ENCODE data around the gene RXFP1.

Gene RXFP1

DNA sequence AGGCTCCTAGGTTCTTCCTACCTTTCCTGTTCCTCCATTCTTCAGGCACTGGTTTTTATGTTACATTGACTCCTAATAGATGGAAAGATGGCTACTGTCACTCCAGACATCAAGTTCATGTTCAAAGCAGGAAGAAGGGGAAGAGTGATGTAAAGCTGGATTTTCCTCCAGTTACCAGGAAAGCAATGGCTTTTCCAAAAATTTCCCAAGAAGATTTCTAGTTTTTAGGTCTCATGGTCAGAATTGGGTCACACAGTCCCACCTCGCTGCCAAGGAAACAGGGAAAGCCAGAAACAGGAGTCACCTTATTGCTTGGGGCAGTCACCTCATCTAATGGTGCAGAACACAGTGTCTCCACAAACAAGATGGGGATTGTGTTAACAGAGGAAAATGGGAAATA lies 21.5 kb downstream of the RXFP1 start:
- Histone ChIP-seq H3K9me3 (ENCODE audit: control insufficient read depth, low read length) (no peaks in the 10 kb centered on the region), H3K4me1 (ENCODE audit: control insufficient read depth, insufficient read depth, low read length, poor library complexity, severe bottlenecking) (no peaks in the 10 kb centered on the region), H3K27ac (ENCODE audit: low read depth, low read length, severe bottlenecking) (no peak overlapping the region), H3K4me3 (ENCODE audit: extremely low read depth, insufficient read depth, low read length, poor library complexity, severe bottlenecking) (no peak overlapping the region), H3K36me3 (ENCODE audit: control insufficient read depth, insufficient read depth, low read length) (no peaks in the 10 kb centered on the region)
- 83% methylated on average over 1 of the region's 1 CpG; no CpG with 5 or more reads in 1 of the 2 experiments for WGBS, 2 experiments (ENCODE audit: insufficient coverage in 2 of 2)

DNA sequence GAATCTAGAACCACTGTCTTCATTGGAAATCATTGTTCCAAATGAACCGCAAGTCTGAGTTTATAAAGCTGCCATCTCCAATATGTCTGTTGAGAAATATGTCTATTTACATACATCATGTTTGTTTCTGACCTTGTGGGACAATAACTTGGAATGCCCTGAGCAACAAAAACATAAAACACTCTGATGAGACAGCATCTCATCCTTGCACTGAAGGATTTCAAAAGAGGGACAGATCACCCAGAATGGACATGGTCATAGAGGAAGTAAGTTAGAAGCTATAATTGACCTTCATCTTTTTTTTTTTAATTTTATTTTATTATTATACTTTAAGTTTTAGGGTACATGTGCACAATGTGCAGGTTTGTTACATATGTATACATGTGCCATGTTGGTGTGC lies 22.5 kb downstream of the RXFP1 start:
- H3K27ac ChIP-seq (ENCODE audit: low read depth, low read length, severe bottlenecking) = no peak overlapping the region
- no peaks in the 10 kb centered on the region for H3K36me3 ChIP-seq (ENCODE audit: control insufficient read depth, insufficient read depth, low read length)
- no peaks in the 10 kb centered on the region for H3K4me1 ChIP-seq (ENCODE audit: control insufficient read depth, insufficient read depth, low read length, poor library complexity, severe bottlenecking)
- WGBS, 2 experiments (ENCODE audit: insufficient coverage in 2 of 2) = no CpG with 5 or more reads among the region's 1 CpG
- H3K9me3 ChIP-seq (ENCODE audit: control insufficient read depth, low read length) = no peaks in the 10 kb centered on the region
- no peak overlapping the region for H3K4me3 ChIP-seq (ENCODE audit: extremely low read depth, insufficient read depth, low read length, poor library complexity, severe bottlenecking)

DNA sequence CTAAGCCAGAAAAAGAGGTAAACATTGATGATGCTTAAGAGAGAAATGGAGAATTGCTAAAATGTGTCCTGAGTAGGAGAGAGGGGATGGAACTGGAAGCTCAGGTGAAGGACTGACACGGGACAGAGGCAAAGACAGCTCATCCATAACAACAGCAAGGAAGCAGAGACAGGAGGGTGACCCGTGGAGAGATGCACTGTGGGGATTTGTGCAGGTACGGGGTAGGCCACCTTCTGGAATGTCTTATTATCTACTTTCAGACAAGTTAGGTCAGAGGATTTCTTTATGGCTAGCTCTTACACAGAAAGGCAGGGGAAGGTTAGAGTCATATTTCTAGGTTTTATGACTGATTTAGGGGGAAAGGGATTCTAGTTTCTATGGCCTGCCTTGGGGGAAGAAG lies 31.7 kb downstream of the RXFP1 start:
- Histone ChIP-seq H3K9me3 (ENCODE audit: control insufficient read depth, low read length) (peaks cover 6% of the 10 kb centered on the region), H3K27ac (ENCODE audit: low read depth, low read length, severe bottlenecking) (no peak overlapping the region), H3K4me3 (ENCODE audit: extremely low read depth, insufficient read depth, low read length, poor library complexity, severe bottlenecking) (no peak overlapping the region), H3K36me3 (ENCODE audit: control insufficient read depth, insufficient read depth, low read length) (no peaks in the 10 kb centered on the region), H3K4me1 (ENCODE audit: control insufficient read depth, insufficient read depth, low read length, poor library complexity, severe bottlenecking) (no peaks in the 10 kb centered on the region)
- 67 to 100% methylated on average over 1 of the region's 3 CpGs for WGBS, 2 experiments (ENCODE audit: insufficient coverage in 2 of 2)

DNA sequence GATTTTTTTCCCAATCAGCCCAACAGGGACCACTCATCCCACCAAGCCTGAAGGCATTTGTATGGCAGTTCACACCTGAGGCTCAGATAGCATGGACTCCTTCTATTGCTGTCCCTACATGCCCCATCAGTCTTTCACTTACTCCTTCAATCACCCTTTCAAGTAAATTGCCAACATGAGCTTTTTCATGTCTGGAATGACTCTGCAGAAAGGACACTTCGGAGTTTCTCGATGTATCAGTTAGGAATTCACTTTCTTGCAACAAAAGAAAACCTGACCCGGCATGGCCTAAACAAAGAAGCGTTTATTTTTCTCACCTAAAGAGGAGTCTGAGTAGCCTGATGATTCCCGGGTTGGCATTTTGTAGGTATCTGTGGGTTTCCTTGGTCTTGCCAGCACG lies 38.6 kb downstream of the RXFP1 start:
- Histone ChIP-seq H3K4me3 (ENCODE audit: extremely low read depth, insufficient read depth, low read length, poor library complexity, severe bottlenecking) (no peak overlapping the region), H3K4me1 (ENCODE audit: control insufficient read depth, insufficient read depth, low read length, poor library complexity, severe bottlenecking) (no peaks in the 10 kb centered on the region), H3K27ac (ENCODE audit: low read depth, low read length, severe bottlenecking) (no peak overlapping the region), H3K9me3 (ENCODE audit: control insufficient read depth, low read length) (no peaks in the 10 kb centered on the region), H3K36me3 (ENCODE audit: control insufficient read depth, insufficient read depth, low read length) (no peaks in the 10 kb centered on the region)
- WGBS, 2 experiments (ENCODE audit: insufficient coverage in 2 of 2) = 86 to 95% methylated on average over 6 of the region's 6 CpGs

DNA sequence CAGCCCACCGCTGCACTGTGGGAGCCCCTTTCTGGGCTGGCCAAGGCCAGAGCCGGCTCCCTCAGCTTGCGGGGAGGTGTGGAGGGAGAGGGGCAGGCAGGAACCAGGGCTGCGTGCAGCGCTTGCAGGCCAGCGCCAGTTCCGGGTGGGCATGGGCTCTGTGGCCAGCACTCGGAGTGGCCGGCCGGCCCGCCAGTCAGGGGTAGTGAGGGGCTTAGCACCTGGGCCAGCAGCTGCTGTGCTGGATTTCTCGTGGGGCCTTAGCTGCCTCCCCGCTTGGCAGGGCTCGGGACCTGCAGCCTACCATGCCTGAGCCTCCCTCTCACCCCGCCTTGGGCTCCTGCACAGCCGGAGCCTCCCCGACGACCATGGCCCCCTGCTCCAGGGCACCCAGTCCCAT lies 45.2 kb downstream of the RXFP1 start:
- Histone ChIP-seq H3K36me3 (ENCODE audit: control insufficient read depth, insufficient read depth, low read length) (no peaks in the 10 kb centered on the region), H3K4me3 (ENCODE audit: extremely low read depth, insufficient read depth, low read length, poor library complexity, severe bottlenecking) (no peak overlapping the region), H3K9me3 (ENCODE audit: control insufficient read depth, low read length) (no peaks in the 10 kb centered on the region), H3K27ac (ENCODE audit: low read depth, low read length, severe bottlenecking) (no peak overlapping the region), H3K4me1 (ENCODE audit: control insufficient read depth, insufficient read depth, low read length, poor library complexity, severe bottlenecking) (no peaks in the 10 kb centered on the region)
- WGBS, 2 experiments (ENCODE audit: insufficient coverage in 2 of 2) = 94 to 95% methylated on average over 13 to 17 of the region's 18 CpGs

DNA sequence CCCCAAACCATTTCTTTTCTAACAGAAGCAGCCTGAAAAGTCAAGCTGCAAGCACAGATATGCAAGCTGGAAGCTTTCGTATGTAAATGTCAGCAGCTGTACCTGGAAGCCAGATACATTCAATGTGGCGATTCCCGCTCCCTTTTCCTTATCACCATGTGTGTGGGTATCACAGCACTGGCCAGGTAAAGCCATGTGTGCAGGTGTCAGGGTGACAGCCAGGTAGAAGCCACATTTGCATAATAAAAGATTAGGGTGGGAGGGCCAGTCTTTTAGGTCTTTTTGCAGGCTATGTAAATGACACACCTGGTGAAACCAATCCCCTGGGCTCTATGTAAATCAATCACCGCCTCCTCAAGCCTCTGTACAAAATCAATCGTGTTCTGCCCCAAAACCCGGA lies 50.1 kb downstream of the RXFP1 start:
- H3K36me3 ChIP-seq (ENCODE audit: control insufficient read depth, insufficient read depth, low read length) = no peaks in the 10 kb centered on the region
- H3K4me1 ChIP-seq (ENCODE audit: control insufficient read depth, insufficient read depth, low read length, poor library complexity, severe bottlenecking) = no peaks in the 10 kb centered on the region
- H3K27ac ChIP-seq (ENCODE audit: low read depth, low read length, severe bottlenecking) = no peak overlapping the region
- H3K9me3 ChIP-seq (ENCODE audit: control insufficient read depth, low read length) = no peaks in the 10 kb centered on the region
- WGBS, 2 experiments (ENCODE audit: insufficient coverage in 2 of 2) = 68 to 71% methylated on average over 6 of the region's 6 CpGs
- H3K4me3 ChIP-seq (ENCODE audit: extremely low read depth, insufficient read depth, low read length, poor library complexity, severe bottlenecking) = no peak overlapping the region

DNA sequence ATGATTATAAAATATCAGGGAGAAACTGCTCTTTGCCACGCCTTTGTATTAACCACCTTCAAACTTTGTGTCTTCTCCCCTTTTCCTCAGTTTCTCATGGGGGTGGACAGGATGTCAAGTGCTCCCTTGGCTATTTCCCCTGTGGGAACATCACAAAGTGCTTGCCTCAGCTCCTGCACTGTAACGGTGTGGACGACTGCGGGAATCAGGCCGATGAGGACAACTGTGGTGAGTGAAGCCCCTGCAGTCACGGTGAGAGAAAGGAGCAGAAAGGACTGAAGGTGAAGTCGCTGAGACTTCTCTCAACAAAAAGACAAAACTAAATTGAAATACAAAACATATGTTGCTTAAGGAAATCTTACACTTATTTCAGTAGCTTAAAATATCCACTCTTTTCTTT lies 50.9 kb downstream of the RXFP1 start:
- no peak overlapping the region for H3K27ac ChIP-seq (ENCODE audit: low read depth, low read length, severe bottlenecking)
- 70 to 83% methylated on average over 2 to 3 of the region's 7 CpGs for WGBS, 2 experiments (ENCODE audit: insufficient coverage in 2 of 2)
- H3K4me1 ChIP-seq (ENCODE audit: control insufficient read depth, insufficient read depth, low read length, poor library complexity, severe bottlenecking) = no peaks in the 10 kb centered on the region
- H3K4me3 ChIP-seq (ENCODE audit: extremely low read depth, insufficient read depth, low read length, poor library complexity, severe bottlenecking) = no peak overlapping the region
- H3K36me3 ChIP-seq (ENCODE audit: control insufficient read depth, insufficient read depth, low read length) = no peaks in the 10 kb centered on the region
- no peaks in the 10 kb centered on the region for H3K9me3 ChIP-seq (ENCODE audit: control insufficient read depth, low read length)

DNA sequence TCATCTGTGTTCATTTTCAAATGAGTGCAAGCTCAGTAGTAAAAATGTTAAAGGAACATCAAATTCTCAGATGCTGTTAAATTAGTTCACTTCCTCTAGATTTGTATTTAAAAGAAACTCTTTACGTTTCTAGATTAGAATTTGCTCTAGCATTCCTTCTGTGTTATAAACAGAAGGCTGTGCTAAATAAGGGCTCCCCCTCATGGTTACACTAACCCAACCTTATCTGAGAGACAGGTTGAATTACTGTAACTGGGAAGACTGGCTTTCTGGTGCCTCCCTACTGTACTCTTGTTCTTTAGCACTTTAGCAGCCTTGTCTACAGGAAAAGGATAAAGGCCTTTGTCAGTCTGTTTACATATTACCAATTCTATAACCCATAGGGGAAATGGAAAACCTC lies 56.8 kb downstream of the RXFP1 start:
- Histone ChIP-seq H3K27ac (ENCODE audit: low read depth, low read length, severe bottlenecking) (no peak overlapping the region), H3K4me3 (ENCODE audit: extremely low read depth, insufficient read depth, low read length, poor library complexity, severe bottlenecking) (no peak overlapping the region), H3K4me1 (ENCODE audit: control insufficient read depth, insufficient read depth, low read length, poor library complexity, severe bottlenecking) (no peaks in the 10 kb centered on the region), H3K9me3 (ENCODE audit: control insufficient read depth, low read length) (no peaks in the 10 kb centered on the region), H3K36me3 (ENCODE audit: control insufficient read depth, insufficient read depth, low read length) (no peaks in the 10 kb centered on the region)
- no CpG with 5 or more reads among the region's 1 CpG for WGBS, 2 experiments (ENCODE audit: insufficient coverage in 2 of 2)

DNA sequence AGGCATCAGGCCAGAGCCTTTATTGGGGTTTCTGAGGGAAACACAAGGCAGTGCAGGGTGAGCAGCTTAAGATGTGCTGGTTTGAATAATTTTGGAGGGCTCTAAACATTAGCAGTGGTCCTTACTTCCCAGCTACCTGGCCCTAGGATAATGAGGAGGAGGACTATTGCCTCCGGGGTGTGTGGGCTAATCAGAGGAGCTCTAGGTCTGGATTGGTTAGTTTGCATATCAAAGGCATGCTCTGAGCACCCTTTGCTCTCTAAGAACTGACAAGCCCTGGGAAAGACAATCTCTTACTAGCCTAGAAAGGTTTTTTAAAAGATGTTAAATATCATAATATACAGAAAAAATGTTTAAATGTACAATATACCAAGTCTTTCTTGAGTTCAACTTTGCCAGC lies 58.4 kb downstream of the RXFP1 start:
- Histone ChIP-seq H3K4me3 (ENCODE audit: extremely low read depth, insufficient read depth, low read length, poor library complexity, severe bottlenecking) (no peak overlapping the region), H3K4me1 (ENCODE audit: control insufficient read depth, insufficient read depth, low read length, poor library complexity, severe bottlenecking) (no peaks in the 10 kb centered on the region), H3K9me3 (ENCODE audit: control insufficient read depth, low read length) (no peaks in the 10 kb centered on the region), H3K36me3 (ENCODE audit: control insufficient read depth, insufficient read depth, low read length) (no peaks in the 10 kb centered on the region), H3K27ac (ENCODE audit: low read depth, low read length, severe bottlenecking) (no peak overlapping the region)
- no CpG with 5 or more reads among the region's 1 CpG for whole genome bisulfite sequencing, 2 experiments (ENCODE audit: insufficient coverage in 2 of 2)

DNA sequence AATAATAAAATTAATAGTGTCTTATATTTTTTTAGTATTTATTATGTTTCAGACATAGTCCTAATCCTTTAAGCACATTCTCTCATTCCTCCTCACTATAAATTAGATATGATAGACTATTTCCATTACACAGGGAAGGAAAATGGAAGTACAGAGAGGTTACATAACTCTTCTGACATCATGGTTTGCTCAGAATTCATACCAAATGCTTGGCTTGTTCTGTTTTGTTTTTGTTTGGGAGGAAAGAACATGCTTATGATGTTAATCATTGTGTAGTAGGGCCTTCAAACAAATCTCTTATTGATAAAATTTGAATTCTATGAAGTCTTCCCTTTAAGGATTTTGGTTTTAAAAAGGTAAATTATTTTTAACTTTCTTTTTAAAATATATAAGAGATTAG lies 59.5 kb downstream of the RXFP1 start:
- Histone ChIP-seq H3K4me3 (ENCODE audit: extremely low read depth, insufficient read depth, low read length, poor library complexity, severe bottlenecking) (no peak overlapping the region), H3K36me3 (ENCODE audit: control insufficient read depth, insufficient read depth, low read length) (no peaks in the 10 kb centered on the region), H3K9me3 (ENCODE audit: control insufficient read depth, low read length) (no peaks in the 10 kb centered on the region), H3K27ac (ENCODE audit: low read depth, low read length, severe bottlenecking) (no peak overlapping the region), H3K4me1 (ENCODE audit: control insufficient read depth, insufficient read depth, low read length, poor library complexity, severe bottlenecking) (no peaks in the 10 kb centered on the region)

DNA sequence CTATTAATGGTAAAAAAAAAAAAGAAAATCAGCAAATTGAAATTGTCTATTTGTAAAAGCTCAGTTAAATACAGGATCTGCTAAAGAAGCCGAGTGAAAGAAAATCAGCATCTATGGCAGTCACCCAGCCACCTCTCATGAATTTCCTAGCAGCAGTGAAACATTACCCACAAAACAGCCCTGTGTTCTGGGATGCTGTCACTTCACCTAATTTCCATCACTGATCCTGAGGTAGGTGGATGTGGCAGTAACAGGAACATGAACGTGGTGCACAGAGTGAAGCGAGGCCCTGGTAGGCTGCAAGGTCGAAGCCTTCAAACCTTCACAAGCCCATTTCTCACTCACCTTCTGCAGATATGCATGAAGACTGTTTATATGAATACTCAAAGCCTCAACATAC lies 65.2 kb downstream of the RXFP1 start:
- Histone ChIP-seq H3K4me1 (ENCODE audit: control insufficient read depth, insufficient read depth, low read length, poor library complexity, severe bottlenecking) (no peaks in the 10 kb centered on the region), H3K4me3 (ENCODE audit: extremely low read depth, insufficient read depth, low read length, poor library complexity, severe bottlenecking) (no peak overlapping the region), H3K9me3 (ENCODE audit: control insufficient read depth, low read length) (no peaks in the 10 kb centered on the region), H3K27ac (ENCODE audit: low read depth, low read length, severe bottlenecking) (no peak overlapping the region), H3K36me3 (ENCODE audit: control insufficient read depth, insufficient read depth, low read length) (no peaks in the 10 kb centered on the region)
- 93% methylated on average over 4 of the region's 4 CpGs; no CpG with 5 or more reads in 1 of the 2 experiments for WGBS, 2 experiments (ENCODE audit: insufficient coverage in 2 of 2)

DNA sequence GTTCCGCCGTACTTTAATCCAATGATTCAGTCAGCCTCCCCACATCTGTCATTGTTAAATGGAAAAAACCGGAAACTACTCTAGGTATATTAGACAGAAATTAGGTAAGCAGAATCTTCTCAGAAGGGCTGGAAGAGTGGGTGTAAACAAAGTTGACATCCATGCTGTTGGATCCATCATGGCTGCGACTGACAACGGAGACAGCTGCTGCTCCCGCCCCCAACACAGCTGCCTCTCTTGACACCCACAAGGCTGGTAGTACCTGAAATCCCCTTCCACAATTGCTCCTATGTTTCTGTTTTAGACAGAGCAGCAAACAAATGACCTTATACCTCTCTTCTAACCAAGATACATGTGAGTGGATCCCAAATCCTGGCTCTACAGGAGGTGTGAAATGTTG lies 66.6 kb downstream of the RXFP1 start:
- H3K9me3 ChIP-seq (ENCODE audit: control insufficient read depth, low read length) = no peaks in the 10 kb centered on the region
- no peak overlapping the region for H3K4me3 ChIP-seq (ENCODE audit: extremely low read depth, insufficient read depth, low read length, poor library complexity, severe bottlenecking)
- WGBS, 2 experiments (ENCODE audit: insufficient coverage in 2 of 2) = 86 to 92% methylated on average over 2 to 6 of the region's 6 CpGs

More for the DNA sequence above, 66.6 kb downstream of the RXFP1 start:
- H3K4me1 ChIP-seq (ENCODE audit: control insufficient read depth, insufficient read depth, low read length, poor library complexity, severe bottlenecking) = no peaks in the 10 kb centered on the region
- no peaks in the 10 kb centered on the region for H3K36me3 ChIP-seq (ENCODE audit: control insufficient read depth, insufficient read depth, low read length)
- no peak overlapping the region for H3K27ac ChIP-seq (ENCODE audit: low read depth, low read length, severe bottlenecking)
